ENCODE data around the gene ANKRD52.
A peak's percentile ranks its signal among the peaks of the same experiment; 100 is the strongest.

ANKRD52 gene

GRCh38 chr12:56237552-56237951 lies 20.6 kb downstream of the ANKRD52 start:
- H3K4me3 ChIP-seq (ENCODE audit: low read length) = no peak overlapping the region
- no peak for TF ChIP-seq ZNF274 (IDR thresholded peaks at IDR 0.05; ENCODE audit: low read depth, low read length)

GRCh38 chr12:56236985-56237384 lies 21.2 kb downstream of the ANKRD52 start:
- TF ChIP-seq ZNF274 (IDR thresholded peaks at IDR 0.05; ENCODE audit: low read depth, low read length) = no peak

DNA sequence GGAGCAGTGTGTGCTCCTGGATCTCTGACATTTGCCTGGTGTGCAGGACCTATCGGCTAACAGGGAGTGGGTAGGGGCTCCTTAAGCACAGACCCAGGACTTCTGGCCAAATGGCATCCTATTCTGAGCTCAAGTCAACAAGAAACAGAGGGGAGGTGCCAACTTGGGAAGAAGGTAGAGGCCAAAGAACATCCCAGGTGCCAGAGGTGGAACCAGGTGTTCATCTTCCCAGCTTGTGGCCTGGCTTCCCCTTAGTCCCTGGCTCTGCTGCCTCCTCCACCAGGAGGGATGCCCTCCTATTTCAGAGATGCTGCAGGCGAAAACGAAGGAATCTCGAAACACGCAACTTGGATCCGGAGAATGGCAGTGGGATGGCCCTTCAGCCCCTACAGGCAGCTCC lies 22.1 kb downstream of the ANKRD52 start:
- H3K4me3 ChIP-seq (ENCODE audit: low read length) = no peak overlapping the region
- no peak for TF ChIP-seq ZNF274 (IDR thresholded peaks at IDR 0.05; ENCODE audit: low read depth, low read length)

More at GRCh38 chr12:56236985-56237384, 21.2 kb downstream of the ANKRD52 start:
- no peak overlapping the region for H3K4me3 ChIP-seq (ENCODE audit: low read length)

- H3K4me3 ChIP-seq (ENCODE audit: low read length) = no peak overlapping the region
- no peak for TF ChIP-seq ZNF274 (IDR thresholded peaks at IDR 0.05; ENCODE audit: low read depth, low read length)
These were observed 23.3 kb downstream of the ANKRD52 start for GRCh38 chr12:56234746-56235436.

DNA sequence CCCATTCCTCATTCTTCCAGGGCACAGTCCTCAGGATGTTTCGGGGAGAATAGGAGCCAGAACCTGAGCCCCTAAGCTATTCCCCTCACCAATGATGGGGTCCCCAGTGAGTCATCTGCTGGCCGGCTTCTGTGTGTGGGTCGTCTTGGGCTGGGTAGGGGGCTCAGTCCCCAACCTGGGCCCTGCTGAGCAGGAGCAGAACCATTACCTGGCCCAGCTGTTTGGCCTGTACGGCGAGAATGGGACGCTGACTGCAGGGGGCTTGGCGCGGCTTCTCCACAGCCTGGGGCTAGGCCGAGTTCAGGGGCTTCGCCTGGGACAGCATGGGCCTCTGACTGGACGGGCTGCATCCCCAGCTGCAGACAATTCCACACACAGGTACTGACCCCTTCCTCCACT lies 27.0 kb downstream of the ANKRD52 start:
- no peak for TF ChIP-seq ZNF274 (IDR thresholded peaks at IDR 0.05; ENCODE audit: low read depth, low read length)
- H3K4me3 ChIP-seq (ENCODE audit: low read length) = no peak overlapping the region

GRCh38 chr12:56230432-56231183 lies 27.6 kb downstream of the ANKRD52 start:
- TF ChIP-seq ZNF274 (IDR thresholded peaks at IDR 0.05; ENCODE audit: low read depth, low read length) = no peak

GRCh38 chr12:56229916-56230431 lies 28.2 kb downstream of the ANKRD52 start, which contains the start of gene SLC39A5:
Gene SLC39A5 (plus strand): TSS chr12:56230051. CDS start chr12:56231275, 1,224 bp downstream.
- no peak for TF ChIP-seq ZNF274 (IDR thresholded peaks at IDR 0.05; ENCODE audit: low read depth, low read length)
- H3K4me3 ChIP-seq (ENCODE audit: low read length) = no peak within 1 kb of the TSS

More at GRCh38 chr12:56230432-56231183, 27.6 kb downstream of the ANKRD52 start:
- no peak overlapping the region for H3K4me3 ChIP-seq (ENCODE audit: low read length)

DNA sequence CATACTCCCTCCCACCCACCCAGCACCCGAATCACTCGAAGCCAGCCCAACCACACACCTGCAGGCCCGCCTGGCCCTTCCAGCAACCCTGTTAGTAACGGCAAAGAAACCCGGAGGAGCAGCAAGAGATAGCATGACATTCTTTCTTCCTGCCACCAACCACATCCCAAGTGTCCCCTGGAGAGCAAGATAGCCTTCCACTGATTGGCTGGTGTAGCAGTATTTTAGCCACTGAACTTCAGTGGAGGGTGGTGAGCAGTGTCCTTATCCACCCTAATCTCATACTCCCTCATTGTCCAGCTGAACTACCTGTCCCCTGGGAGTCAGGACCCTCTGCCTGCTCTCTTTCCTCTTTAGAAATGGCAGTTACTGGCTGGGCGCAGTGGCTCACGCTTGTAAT lies 29.1 kb downstream of the ANKRD52 start:
- no peak for TF ChIP-seq ZNF274 (IDR thresholded peaks at IDR 0.05; ENCODE audit: low read depth, low read length)
- no peak overlapping the region for H3K4me3 ChIP-seq (ENCODE audit: low read length)

GRCh38 chr12:56224954-56225353 lies 33.2 kb downstream of the ANKRD52 start:
- H3K4me3 ChIP-seq (ENCODE audit: low read length) = peak overlapping the region; percentile 90
- TF ChIP-seq ZNF274 (IDR thresholded peaks at IDR 0.05; ENCODE audit: low read depth, low read length) = no peak

DNA sequence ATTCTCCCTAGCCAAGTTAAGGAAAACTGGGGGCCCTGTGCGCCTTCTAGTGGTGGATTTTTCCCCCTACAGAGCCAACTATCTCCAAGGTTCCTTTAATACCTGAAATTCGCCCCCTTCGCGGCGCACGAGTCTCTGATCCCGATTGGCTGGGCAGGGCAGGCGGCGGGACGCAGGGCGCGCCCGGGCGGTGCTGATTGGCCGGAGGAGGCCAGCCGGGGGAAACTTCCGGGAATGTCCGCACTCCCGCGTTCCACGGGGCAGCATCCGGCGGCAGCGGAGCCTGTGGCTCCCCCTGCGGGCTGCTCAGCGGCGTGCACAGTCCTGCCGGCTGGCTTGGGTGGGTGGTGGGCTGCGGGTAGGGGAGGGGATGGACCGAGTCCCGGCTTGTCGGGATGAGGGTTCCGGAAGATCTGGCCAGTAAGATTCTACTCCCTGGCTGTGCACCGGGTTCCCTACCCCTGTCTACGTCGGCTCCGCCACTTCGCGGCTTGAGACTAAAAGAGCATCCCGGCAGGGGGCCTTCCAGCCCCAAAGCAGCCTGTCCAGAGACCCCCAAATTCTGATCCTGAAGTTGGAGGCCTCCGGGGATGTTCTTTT lies 34.0 kb downstream of the ANKRD52 start, which contains the start of gene NABP2:
TSS of gene NABP2 (plus strand) at position 241 of the 600 bp plus-strand sequence. CDS start 515 bp downstream, outside the sequence.
- peak within 1 kb of the TSS; percentile 90 for H3K4me3 ChIP-seq (ENCODE audit: low read length)
- no peak for TF ChIP-seq ZNF274 (IDR thresholded peaks at IDR 0.05; ENCODE audit: low read depth, low read length)

GRCh38 chr12:56223571-56224101 lies 34.5 kb downstream of the ANKRD52 start:
- H3K4me3 ChIP-seq (ENCODE audit: low read length) = peak overlapping the region; percentile 60; the same call in 1 of the 2 replicates
- TF ChIP-seq ZNF274 (IDR thresholded peaks at IDR 0.05; ENCODE audit: low read depth, low read length) = no peak

- H3K4me3 ChIP-seq (ENCODE audit: low read length) = peak overlapping the region; percentile 73; the same call in 1 of the 2 replicates
- TF ChIP-seq ZNF274 (IDR thresholded peaks at IDR 0.05; ENCODE audit: low read depth, low read length) = no peak
These were observed 35.7 kb downstream of the ANKRD52 start for GRCh38 chr12:56222531-56222895.

GRCh38 chr12:56221757-56222530 lies 36.2 kb downstream of the ANKRD52 start, which contains the start of gene RNF41:
Gene RNF41 (minus strand): TSS chr12:56221922. CDS start chr12:56214047, 7,875 bp downstream.
- no peak for TF ChIP-seq ZNF274 (IDR thresholded peaks at IDR 0.05; ENCODE audit: low read depth, low read length)
- peak within 1 kb of the TSS; percentile 73 for H3K4me3 ChIP-seq (ENCODE audit: low read length)
